ENCODE results near the gene SPAG8.

The SPAG8 gene

DNA sequence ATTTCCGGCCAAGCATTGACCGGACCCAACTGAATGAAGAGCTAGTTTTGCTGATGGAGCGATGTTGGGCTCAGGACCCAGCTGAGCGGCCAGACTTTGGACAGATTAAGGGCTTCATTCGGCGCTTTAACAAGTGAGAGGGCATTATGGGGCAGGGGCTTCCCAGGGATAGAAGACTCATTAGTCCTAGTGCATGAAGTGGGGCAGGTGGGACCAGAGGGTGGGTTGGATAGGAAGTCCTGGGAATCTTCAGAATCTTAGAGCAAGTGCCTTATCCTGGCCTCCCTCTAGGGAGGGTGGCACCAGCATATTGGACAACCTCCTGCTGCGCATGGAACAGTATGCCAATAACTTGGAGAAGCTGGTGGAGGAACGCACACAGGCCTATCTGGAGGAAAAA, 6.0 kb downstream of the SPAG8 start:
- no peak for DNase-seq

DNA sequence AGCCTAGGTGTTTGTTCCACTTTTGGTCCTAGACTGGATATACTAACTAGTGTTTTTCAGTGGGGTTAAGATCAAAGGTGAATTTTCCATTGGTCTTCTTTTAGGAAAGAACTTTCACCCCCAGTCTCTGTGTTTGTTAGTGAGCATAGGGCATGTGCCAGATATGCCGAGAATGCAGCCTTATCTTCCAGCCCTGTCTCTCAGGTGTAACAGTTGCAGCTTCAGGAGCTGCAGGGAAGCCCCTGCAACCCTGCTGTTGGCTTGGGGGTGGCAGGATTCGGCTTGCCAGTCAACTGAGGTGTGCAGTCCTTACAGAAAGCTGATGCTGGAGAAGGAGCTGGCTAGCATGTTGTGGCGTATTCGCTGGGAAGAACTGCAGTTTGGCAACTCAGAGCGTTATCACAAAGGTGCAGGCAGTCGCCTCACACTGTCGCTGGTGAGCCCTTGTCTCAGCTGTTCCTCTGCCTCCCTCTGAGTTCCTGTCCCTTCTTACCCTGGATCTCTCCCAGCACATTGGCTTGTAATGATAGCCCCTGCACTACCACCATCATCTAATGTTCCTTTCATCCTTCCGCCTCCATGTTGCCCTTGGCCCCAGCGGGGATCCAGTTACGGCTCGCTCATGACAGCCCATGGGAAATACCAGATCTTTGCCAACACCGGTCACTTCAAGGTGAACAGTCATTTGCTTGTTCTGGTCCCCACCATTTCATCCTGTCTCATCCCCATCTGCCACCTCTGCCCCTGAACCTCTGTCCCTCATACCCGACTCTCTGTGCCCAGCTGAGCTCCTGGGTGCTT, 10.5 kb downstream of the SPAG8 start:
- no peak for DNase-seq

DNA sequence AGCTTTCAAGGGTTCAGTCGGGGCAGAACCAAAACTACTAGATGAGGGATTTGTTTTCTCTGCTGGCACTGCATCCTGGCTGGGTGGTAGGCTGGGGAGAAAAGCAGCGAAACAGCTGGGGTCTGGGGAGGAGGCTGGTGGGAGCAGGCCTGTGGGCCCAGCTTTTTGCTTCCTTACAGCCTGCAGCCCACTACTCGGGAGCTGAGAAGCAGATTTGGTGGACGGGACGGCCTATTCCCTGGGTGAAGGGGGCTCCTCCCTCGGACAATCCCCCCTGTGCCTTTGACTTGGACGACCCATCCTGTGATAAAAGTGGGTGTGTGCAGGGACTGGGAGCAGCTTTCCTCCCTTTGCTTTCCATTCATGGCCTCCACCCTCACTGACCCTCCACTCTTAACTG, 11.5 kb downstream of the SPAG8 start:
- DNase-seq, result no peak

DNA sequence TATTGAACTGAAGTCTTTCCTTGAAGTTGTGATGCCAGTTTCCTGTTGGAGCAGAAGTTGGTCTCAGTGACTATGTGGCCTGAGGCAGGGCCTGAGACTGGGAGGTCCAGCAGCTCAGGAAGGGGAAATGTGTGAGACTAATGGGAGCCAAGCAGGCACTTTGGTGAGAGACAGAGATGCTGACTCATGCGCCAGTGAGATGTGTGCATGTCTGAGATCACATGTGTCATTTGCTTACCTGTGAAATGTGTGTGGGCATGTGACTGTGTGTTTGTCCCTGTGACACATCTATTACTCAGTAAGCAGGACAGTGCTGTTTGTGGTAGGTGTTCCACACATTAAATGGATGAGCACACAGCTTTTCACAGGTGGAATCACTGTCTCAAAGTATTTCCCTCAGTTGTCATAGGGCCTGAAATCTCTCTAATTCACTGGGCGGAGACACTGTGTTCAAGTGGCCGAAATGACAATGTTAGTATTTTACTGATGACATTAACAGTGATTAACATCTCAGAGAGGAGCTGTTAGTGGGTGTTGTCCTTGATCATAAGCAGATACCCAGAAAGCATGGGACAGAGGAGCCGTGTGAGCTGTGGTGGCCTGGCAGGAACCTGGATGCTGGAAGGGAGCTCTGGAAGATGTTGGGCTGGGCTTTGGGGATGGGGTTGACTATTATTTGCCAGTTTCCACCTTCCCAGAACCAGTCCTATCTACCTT, 13.2 kb downstream of the SPAG8 start:
- no peak for DNase-seq

DNA sequence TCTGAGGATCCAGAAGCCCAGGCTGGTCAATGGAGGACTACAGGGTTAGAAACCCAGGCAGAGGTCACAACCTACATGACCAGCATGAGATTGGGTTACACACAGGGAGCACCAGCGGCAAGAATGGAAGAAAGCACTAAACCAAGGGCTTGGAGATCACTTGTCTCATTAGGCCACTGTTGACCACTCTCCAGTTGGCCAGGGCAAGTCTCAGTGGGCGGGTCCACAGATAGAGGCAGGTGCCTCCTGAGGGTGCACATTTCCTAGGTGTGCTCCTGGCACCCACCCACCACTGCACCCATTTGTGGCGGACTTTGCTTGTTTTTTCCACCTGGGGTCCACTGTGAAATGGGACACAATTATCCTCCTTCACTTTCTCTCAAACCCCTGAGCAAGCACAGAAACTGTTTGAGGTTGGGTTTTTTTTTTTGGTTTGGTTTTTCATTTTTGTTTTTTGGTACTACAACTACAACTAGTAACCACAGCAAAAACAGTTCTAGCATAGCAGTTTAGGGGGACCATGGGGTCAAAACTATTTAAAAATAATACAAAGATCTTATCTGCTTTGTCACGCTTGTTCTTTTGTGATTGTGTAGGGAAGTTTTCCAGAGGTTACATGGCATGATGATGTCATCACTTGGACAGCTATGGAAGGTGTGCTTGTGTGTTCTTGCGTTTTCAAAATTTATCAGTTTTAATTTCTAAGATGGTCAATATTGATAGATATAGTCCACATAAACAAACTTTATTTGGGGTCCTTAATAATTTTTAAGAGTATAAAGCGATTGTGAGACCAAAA, 14.6 kb downstream of the SPAG8 start:
- no peak for DNase-seq

DNA sequence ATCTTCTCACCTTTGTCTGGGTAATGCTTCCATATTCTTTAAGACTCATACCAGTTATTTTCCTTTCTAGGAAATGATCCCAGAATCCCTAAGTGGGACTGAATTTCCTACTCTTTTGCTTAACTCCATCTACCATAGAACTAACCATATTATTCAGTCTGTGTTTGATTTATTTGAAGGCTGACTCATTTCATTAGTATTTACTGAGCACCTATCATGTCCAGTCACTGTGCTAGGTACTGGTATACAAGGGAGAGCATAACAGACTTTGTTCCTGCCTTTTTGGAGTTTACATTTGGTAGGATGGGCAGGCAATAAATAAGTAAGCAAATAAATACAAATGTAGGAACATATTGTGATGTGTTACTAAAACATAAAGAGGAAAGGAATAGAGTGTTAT, 16.4 kb downstream of the SPAG8 start:
- no peak for DNase-seq

DNA sequence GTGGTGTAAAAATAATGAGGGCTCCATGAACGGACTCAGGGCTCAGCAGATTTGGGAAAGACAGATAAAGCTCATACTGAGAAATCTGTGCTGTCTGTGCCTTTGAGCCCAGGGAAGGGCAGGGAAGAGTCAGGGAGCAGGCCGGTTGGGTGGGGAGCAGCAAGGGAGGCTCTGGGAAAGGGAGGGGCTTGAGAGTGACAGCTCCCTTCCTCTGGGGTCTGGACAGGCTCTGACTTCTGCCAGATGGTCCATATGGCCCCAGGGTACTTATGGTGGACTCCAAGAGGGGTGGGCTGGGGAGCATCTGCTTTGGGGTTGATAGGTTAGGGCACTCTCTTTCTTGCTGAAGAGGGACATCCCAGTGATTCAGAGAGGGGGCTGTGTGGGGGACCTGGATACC, 18.6 kb downstream of the SPAG8 start:
- peak; percentile 43 for DNase-seq

DNA sequence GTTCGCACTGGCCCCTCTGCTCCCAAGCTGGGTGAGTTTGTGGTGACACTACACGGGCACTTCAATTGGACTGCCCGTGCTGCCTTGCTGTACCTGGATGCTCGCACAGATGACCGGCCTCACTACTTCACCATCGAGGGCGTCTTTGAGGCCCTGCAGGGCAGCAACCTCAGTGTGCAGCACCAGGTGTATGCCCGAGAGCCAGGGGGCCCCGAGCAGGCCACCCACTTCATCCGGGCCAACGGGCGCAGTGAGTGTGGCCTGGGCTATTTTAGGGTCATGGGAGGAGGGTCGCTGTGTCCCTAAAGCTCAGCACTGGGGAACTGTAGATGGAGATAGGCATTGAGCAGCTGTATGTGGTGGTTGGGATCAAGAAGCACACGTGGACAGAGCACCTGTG, 19.2 kb downstream of the SPAG8 start:
- no peak for DNase-seq

DNA sequence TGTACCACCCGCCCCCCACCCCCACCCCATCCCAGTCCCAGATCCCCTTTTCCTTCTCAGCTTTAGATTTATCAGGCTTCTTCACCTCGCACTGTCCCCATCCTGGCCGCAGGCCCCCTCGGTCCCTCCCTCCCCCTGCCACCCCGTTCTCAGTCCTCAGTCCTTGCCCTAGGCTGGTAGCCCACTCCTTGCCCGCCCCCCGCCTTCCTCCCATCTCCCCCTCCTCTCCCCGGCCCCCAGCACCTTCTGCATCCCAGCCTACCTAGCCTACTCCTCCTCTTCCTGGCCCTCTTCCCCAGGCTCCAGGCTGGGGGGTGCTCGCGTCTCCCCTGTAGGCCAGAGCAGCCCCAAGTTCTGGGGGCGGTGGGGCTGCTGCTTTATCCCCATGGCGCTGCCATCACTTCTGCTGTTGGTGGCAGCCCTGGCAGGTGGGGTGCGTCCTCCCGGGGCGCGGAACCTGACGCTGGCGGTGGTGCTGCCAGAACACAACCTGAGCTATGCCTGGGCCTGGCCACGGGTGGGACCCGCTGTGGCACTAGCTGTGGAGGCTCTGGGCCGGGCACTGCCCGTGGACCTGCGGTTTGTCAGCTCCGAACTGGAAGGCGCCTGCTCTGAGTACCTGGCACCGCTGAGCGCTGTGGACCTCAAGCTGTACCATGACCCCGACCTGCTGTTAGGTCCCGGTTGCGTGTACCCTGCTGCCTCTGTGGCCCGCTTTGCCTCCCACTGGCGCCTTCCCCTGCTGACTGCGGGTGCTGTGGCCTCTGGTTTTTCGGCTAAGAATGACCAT, 19.8 kb downstream of the SPAG8 start:
- DNase-seq, result peak; percentile 21

DNA sequence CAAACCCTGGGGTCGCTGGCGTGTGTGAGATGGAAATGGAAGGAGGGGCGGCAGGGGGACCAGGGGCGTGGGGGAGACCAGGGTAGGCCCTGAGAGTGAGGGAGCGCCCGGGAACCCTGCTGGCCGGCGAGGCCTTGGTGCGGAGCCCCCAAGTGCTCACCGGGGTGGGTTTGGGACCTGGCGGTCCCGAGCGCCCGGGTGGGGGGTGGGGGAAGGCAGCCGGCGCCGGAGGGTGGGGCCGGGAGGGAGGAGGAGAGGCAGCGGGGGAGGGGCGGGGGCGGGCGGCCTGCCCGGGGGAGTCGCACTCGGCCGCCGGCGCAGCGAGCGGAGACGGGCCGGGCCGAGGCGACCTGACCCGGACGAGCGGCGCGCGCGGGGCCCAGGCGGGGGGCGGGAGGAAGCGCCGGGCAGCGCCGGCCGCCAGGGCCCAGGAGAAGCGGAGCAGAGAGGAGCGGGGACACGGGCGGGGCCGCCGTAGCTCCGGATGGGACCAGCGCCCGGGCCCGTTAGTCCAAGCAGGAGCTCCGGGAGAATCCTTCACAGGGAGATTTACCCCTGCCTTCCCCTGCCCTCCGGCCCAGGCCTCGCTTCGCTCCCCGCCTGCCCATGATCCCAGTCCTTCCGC, 20.7 kb downstream of the SPAG8 start, which contains the start of gene NPR2:
NPR2 (plus strand) TSS at position 295 of the 625 bp plus-strand sequence. CDS start 818 bp downstream, outside the sequence.
- peak; percentile 62 for DNase-seq

DNA sequence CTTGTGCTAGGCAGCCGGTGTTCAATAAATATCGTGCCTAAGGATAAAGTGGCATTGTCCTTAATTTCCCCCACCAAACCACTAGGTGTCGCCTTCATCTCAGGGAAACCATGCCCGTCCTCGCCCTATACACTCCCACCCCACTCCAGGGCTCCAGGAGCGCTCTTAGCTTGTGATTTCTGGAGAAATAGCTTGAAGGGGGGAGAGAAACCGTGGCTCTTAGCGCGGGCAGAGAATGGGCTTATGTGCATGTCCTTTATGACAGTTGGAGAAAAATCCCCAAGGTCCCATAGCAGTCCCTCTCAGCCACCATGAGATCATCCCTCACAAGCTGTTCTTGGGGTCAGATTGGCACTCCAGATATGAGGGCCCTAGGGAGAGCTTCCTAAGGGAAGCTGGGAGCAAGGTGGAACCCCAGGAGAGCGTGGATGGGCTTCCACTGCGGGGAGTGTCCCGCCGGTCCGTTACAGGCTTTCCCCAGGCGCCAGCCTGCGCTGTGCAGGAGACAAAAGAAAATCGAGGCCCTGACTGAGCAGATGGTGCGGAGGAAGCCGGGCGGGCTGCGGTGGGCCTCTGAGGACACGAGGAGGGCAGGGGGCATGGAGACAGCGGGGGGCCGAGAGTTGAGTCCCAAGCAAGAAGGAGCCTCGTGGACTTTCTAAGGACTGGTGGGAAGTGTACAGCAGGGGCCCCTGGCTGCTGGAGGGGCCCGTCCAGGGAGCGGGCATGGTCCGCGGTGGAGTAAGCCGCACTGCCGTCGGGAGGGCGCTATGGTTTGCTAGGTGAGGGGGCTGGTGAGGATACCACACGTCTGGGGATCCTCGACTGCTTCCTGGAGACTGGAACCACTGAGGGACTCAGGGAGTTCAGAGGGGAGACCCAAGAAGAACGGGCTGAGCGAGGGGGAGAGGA, 21.4 kb downstream of the SPAG8 start:
- peak; percentile 90 for DNase-seq

DNA sequence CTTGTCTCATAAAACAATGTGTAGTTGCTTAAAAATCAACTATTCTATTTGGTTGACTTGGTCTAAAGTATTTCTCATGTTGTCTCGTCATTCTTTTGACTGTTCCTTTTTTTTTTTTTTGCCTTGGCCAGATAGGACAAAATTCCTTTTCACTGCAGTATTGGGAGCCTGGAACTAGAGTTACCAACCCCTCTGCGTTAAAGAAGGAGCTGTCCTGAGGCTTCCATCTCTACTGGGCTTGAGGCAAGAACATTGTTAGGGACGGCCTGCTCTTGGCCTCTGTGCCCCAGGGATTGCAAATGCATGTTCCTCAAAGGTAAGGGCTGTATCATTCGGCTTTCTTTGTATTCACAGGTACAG, 22.1 kb downstream of the SPAG8 start:
- no peak for DNase-seq

DNA sequence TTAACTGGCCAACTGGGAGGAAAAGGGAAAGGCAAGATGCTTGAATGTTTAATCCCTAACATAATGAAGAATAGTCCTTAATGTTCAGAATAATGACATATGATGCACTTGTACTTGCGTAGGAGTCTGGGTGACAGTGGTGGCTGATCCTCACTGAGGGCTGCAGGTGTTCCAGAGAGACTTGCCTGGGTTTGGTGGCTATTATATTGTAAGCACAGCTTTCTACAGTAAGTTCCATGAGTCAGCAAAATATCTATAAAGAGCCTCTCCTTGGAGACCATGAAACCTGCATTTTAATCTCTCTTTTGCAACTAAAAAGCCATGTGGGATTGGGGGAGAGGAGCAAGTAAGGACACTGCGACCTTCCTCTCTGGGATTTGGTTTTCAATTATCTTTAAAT, 22.5 kb downstream of the SPAG8 start:
- no peak for DNase-seq

DNA sequence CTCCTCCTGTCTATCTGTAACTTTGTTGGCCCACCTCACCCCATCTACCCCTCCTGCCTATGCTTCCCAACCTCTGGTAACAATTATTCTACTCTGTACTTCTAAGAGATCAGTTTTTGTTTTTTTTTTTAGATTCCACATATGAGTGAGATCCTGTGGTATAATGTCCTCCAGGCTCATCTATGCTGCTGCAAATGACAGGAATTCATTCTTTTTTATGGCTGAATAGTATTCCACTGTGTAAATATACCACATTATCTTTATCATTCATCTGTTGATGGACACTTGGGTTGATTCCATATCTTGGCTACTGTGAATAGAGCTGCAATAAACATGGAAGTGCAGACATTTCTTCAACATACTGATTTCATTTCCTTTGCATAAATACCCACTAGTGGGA, 28.6 kb downstream of the SPAG8 start:
- DNase-seq, result no peak

DNA sequence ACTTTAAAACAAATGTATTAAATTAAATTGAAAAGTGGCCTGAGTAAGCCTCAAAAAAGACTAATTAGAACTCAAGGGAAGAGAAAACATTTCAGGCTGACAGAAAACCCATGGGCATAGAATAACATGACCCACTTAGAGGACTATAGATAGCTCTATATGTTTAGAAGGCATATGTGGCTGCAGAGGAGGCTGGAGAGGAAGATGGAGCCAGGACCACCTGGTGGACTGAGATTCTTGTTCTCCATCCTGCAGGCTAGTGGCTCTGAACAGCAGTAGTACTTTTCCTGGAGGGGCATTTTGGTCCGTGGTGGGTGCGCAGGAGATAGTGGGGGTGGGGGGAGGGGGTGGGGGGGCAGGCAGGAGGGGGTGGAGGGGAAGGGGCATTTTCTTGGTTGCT, 31.0 kb downstream of the SPAG8 start:
- DNase-seq, result no peak

DNA sequence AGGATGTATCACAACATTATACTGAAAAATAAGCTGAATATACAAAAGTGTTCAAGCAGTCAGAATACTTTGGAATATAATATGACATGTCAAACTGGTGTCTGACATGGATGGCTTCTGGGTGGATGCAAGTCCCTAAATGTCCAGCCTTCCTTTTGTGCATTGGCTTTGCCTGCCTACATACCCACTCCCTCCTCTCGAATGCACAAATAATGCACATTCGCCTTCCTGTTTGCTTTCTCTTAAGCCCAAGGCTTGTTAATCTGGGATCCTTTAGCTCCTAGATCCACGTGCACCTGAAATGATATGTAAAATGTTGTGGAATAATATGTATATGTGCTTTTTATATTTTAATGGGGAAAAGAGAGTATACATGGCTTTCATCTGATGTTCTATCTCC, 33.6 kb downstream of the SPAG8 start:
- DNase-seq, result no peak

DNA sequence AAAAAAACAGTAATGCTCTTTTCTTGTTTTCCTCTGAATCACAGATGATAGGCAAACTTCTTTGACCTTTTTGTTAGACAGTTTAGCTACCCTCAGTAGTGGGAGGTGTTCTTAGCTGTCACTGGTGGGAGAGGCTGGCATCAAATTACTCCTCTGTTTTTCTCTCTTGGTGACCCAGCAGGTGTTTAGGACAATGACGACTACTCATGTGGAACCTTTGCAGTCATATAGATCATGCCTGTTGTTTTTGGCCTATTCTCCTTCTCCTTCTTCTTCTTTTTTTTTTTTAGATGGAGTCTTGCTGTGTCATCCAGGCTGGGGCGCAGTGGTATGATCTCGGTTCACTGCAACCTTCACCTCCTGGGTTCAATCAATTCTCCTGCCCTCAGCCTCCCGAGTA, 36.0 kb downstream of the SPAG8 start:
- DNase-seq, result no peak

DNA sequence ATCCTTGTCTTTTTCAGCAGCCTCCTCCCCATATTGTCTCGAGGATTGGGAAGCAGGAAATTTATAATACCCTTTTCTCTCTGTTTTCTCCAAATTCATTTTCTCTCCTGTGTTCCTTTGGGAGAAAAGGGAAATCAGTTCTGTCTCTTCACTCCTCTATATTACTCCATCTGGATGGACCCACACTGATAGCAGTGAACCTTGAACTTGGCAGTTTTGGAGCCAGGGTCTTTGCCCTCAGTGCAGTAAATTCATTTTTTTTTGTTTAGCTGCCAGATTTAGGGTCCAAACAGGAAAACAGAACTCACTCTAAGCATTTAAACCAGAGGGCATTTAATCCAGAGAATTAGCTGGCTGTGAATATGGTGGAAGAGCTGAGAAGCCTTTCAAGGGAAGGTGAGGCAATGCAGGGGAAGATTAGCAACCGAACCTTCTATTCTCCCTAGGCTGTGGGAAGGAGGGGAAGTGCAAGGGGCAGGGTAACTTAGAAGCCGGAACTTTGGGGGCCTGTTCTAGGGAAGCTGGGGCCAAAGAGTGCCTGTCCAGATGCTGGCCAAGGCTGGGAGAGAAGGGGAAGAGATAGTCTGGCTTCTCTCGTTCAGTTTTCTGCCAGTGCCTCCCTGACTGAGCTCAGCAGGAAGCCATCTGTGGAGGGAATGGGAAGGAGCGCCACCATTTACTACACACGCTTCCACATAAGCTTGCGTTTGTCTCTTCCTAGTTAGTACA, 37.0 kb downstream of the SPAG8 start:
- peak; percentile 24 for DNase-seq

DNA sequence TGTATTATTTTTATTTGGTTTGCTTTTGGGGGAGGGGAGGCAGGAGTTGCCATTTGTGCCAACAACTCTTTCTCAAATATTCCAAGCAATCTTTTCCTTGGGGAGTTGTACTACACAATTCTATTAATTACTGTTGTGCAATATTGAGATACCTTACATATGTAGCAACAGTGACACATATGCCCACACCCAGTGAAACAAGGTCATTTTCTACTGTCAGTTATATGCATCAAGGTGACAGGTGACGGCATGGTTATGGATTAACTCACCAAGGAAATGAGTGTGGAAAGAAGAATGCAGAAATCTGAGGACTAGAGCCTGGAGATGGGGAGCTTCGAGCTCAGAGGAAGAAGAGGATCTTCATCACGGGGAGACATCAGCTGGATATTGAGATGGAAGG, 40.1 kb downstream of the SPAG8 start:
- DNase-seq, result no peak

DNA sequence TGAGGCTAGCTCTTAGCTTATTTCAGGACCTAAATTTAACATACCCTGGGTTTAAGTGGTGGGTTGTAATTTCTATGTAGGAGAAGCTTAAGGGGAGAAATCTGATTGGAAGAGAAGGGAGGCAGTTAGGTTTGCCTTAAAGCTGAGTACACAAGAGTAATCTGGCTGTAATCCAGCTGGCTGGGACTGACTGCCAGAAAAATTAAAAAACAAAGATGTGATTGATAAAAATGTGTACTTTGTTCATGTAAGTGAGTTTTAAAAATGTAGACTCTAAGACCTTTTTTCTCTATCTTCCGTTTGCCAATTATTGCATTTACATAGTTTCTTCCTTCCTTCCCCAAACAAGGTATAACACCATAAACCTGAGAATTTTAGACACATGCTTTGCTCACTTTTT, 40.5 kb downstream of the SPAG8 start:
- DNase-seq, result no peak

DNA sequence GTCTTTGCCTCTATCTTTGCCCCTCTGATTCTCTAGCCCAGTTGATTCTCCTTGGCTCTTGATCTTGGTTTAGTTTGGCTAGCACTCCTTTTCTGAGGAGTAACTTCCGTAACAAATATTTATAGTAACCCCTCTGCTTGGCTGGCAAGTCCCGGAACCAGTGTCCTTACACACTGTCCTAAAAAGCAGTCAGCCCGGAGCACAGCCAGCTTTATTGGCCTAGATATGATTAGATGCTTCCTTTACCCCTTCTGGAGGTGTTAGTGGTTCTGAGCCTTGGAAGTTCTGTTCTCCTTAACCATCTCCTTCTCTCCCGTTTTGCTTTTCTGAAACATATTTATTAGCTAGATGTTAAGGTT, 41.0 kb downstream of the SPAG8 start:
- no peak for DNase-seq
